Left hindlimb (tissue), 1 donor: ENCODE measurements around the gene PRM2.

Source experiments
- DNase-seq: peaks from one replicate; pipeline ENCODE4 v3.0.0-alpha.2; 2018

PRM2 gene

GRCh38 chr16:11276143-11276895 lies at the start of gene PRM2:
TSS of gene PRM2 (minus strand) at chr16:11276480. CDS start at chr16:11276370, 110 bp downstream.
- DNase-seq, result no peak

- DNase-seq, result no peak
These were observed 49.3 kb upstream of the PRM2 start for GRCh38 chr16:11325404-11326083.

- peak; percentile 13 for DNase-seq
These were observed 47.5 kb upstream of the PRM2 start for GRCh38 chr16:11323551-11324336.

GRCh38 chr16:11322823-11323222 lies 46.5 kb upstream of the PRM2 start:
- no peak for DNase-seq

- DNase-seq, result no peak
These were observed 45.4 kb upstream of the PRM2 start for GRCh38 chr16:11321662-11322061.

GRCh38 chr16:11320170-11320569 lies 43.9 kb upstream of the PRM2 start:
- DNase-seq, result no peak

- no peak for DNase-seq
These were observed 43.4 kb upstream of the PRM2 start for GRCh38 chr16:11319529-11320146.

GRCh38 chr16:11318817-11319216 lies 42.5 kb upstream of the PRM2 start:
- DNase-seq, result no peak

- no peak for DNase-seq
These were observed 40.2 kb upstream of the PRM2 start for GRCh38 chr16:11316331-11317015.

GRCh38 chr16:11315510-11315909 lies 39.2 kb upstream of the PRM2 start:
- DNase-seq, result no peak

GRCh38 chr16:11314309-11314894 lies 38.1 kb upstream of the PRM2 start:
- no peak for DNase-seq

GRCh38 chr16:11313493-11314308 lies 37.4 kb upstream of the PRM2 start:
- no peak for DNase-seq

- no peak for DNase-seq
These were observed 36.6 kb upstream of the PRM2 start for GRCh38 chr16:11312718-11313492.

- DNase-seq, result no peak
These were observed 34.8 kb upstream of the PRM2 start for GRCh38 chr16:11310997-11311561.

GRCh38 chr16:11310634-11310977 lies 34.3 kb upstream of the PRM2 start:
- DNase-seq, result no peak

- no peak for DNase-seq
These were observed 33.8 kb upstream of the PRM2 start for GRCh38 chr16:11309895-11310633.

GRCh38 chr16:11308493-11309283 lies 32.4 kb upstream of the PRM2 start:
- no peak for DNase-seq

GRCh38 chr16:11307639-11308492 lies 31.6 kb upstream of the PRM2 start:
- no peak for DNase-seq
